ENCODE data around the gene SARNP.
"Not testable (repeated sequence)": the region's sequence is repeated elsewhere in the genome, so short reads cannot be mapped to it uniquely, and the experiment has no call there.

Gene SARNP

GRCh38 chr12:55839345-55840140, 22.0 kb upstream of the SARNP start:
- no peak for DNase-seq (ENCODE audit: low read depth in 2 of 3, low spot score in 1 of 3)

DNA sequence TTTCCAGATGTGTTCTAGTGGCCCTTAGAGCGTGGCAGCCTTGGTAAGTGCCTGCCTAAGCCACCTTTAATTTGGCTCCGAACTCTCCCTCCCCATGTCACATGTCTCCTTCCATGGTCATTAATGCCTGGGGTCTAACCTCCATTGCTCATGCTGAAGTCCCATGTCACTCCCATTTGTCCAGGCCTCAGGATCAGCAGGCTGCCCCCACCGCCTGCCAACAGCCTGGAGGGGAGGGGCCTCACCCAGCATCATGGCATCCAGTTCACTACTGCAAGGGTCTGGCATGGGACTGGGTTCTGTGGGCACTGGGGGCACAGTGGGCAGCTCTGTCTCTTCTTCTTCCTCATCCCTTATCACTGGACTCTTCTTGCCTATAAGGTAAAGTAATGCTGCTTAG, 20.8 kb upstream of the SARNP start:
- no peak for DNase-seq (ENCODE audit: low read depth in 2 of 3, low spot score in 1 of 3)

GRCh38 chr12:55834400-55834799, 16.9 kb upstream of the SARNP start:
- not testable (repeated sequence) for DNase-seq (ENCODE audit: low read depth in 2 of 3, low spot score in 1 of 3)

- no peak for DNase-seq (ENCODE audit: low read depth in 2 of 3, low spot score in 1 of 3)
Observed at GRCh38 chr12:55833056-55833455, 15.5 kb upstream of the SARNP start.

GRCh38 chr12:55831447-55831815, 13.9 kb upstream of the SARNP start:
- no peak for DNase-seq (ENCODE audit: low read depth in 2 of 3, low spot score in 1 of 3)

DNA sequence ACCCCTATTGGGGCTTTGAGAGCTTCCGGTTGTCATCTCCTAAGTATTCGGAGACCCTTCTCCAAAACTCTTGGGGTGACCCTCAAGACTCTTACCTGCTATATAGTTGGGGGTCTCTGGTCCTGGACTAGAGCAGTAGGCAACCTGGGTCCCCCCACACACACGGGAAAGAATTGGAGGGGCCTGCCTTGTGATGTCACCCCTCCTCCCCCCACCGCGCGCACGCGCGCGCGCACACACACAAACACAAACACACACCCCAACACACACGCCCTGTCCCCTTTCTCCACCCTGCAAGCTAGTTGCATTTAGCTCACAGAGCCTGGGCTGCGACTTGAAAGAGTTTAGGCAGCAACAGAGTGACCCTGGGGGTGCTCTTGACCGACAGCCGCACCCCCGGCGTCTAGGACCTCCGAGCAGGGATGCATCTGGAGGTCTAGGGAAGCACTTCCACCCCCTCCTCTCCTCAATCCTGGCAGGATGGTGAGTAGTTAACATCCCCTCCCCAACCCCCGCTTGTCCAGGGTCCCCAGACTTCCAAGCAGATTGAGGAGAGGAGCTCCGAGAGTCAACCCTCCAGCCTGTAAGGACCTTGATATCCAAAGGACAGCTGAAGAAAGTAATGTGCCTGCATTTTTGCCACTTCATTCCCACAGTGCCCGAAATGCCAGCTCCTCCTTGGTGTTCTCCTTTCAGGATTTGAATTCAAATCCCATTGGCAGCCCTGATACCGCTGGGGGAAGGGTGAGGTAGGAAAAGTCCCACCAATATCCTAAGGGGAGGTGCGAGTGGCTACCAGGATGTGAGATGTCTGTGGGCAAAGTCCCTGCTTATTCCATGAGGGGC, 13.3 kb upstream of the SARNP start:
- DNase-seq (ENCODE audit: low read depth in 2 of 3, low spot score in 1 of 3) = no peak

DNA sequence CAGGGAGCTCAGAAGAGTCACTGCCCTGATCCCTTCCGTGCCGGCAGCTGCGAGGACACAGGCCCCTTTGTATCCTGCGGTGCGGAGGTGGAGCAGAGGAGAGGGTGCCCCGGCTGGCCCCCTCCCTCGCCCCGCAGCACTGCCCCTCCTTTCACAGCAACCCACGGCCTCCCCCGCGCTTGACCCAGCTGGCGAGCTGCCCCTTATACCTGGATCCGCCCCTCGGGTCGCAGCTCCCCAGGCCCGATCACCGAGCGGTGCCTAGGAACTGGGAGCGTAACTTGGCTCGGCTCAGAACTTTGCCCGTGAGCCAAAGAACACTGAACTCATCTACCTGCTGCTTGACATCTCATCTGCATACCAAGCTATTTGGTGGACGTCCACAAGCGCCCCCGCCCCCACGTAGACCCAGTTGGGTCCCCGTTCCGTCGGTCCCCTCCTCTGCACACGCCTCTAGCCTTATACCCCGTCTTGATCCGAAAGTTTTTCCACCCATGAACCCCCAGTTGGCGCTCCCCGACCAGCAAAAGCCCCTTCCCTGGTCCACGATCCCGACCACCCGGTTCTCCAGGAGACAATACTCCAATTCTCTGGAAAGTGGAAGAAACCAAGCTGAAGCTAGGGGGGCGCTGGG, 12.6 kb upstream of the SARNP start:
- peak in 1 of 3 donors; percentile 25 for DNase-seq (ENCODE audit: low read depth in 2 of 3, low spot score in 1 of 3)

DNA sequence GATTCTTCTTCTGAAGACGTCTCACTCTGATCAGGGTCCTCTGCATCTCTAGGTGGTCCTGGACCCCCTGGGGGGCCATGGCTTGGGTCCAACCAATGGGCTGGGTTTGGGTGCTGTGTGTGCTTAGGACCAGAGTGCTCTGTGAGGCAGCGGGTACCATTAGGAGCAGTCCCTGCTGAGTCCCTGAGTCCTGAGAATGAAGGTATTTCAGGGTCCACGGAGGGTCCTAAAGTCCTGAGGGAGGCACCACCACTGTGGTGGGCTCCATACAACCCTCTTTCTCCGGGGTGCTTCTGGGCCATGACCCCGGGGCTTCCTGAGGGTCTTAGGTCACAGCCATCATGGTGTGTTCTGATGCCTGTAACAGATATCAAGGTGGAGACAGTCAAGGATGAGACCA, 10.8 kb upstream of the SARNP start:
- no peak for DNase-seq (ENCODE audit: low read depth in 2 of 3, low spot score in 1 of 3)

DNA sequence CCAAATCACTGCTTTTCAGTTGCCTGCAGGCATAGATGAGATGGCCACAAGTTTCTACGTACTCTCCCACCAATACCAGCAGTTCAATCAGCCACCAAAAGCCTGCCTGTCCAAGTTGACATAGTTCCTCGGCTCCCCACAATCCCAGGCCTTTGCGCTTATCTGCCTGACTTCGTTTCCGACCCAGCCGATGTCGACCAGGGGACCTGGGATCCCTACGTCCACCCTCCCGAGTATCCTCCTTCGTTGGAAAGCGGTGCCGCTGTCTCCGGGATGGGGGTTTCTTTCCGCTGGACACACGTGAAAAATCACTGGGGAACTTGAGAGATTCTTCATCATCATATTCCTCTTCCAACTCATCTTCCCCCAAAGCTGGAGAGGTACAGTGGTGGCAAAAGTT, 10.3 kb upstream of the SARNP start:
- no peak for DNase-seq (ENCODE audit: low read depth in 2 of 3, low spot score in 1 of 3)

- DNase-seq (ENCODE audit: low read depth in 2 of 3, low spot score in 1 of 3) = no peak
Observed at GRCh38 chr12:55824726-55825125, 7.2 kb upstream of the SARNP start.

DNA sequence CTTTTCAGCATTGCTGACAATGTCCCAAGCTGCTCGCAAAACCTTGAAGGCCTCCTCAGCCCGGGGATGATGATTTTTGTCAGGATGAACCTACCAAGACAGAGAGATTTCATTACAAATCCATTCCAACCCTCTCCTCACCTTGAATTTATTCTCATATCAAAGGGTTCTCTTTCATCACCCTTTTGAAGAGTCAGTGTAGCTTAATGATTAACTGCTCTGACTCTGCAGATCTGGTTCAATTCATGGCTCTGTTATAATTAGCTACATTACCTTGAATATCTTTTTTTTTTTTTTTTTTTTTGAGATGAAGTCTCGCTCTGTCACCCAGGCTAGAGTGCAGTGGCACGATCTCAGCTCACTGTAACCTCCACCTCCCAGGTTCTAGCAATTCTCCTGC, 5.9 kb upstream of the SARNP start:
- DNase-seq (ENCODE audit: low read depth in 2 of 3, low spot score in 1 of 3) = no peak

DNA sequence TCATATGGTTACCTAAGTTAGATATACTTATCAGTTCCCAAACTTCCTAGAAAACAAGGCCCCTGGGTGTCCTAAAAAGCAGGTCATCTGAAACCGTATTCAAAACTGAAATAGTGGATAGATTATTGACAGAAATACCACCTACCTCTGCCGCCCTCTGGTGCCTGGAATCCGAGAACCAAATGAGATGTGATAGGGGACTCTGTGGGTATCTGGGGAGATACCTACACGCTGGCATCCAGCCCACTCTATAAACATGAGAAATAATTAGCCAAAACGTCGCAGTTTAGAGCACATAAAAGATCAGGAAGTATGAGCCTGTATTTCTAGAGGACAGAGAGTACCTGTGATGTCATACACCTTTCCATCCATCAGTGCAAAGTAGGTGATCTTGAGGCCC, 4.7 kb upstream of the SARNP start:
- no peak for DNase-seq (ENCODE audit: low read depth in 2 of 3, low spot score in 1 of 3)

DNA sequence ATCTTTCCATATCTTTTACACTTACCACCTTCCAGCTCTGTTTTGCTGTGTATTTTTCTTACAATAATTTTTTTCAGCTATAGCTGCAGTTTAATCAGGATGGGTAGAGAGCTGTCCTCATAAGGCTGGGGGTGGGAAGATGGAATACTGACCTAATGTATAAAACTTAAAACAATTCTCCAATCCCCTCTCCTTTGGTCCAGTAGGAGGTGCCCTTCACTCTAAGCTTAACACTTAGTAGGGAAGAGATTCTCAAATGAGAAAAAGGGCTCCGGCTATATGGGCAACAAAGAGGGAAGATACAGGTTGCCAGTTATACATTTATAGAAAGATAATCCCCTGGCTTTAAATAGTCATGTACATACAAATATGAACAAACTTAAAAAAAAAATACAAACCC, 3.2 kb upstream of the SARNP start:
- DNase-seq (ENCODE audit: low read depth in 2 of 3, low spot score in 1 of 3) = no peak

GRCh38 chr12:55818886-55819285, 1.4 kb upstream of the SARNP start:
- DNase-seq (ENCODE audit: low read depth in 2 of 3, low spot score in 1 of 3) = no peak

DNA sequence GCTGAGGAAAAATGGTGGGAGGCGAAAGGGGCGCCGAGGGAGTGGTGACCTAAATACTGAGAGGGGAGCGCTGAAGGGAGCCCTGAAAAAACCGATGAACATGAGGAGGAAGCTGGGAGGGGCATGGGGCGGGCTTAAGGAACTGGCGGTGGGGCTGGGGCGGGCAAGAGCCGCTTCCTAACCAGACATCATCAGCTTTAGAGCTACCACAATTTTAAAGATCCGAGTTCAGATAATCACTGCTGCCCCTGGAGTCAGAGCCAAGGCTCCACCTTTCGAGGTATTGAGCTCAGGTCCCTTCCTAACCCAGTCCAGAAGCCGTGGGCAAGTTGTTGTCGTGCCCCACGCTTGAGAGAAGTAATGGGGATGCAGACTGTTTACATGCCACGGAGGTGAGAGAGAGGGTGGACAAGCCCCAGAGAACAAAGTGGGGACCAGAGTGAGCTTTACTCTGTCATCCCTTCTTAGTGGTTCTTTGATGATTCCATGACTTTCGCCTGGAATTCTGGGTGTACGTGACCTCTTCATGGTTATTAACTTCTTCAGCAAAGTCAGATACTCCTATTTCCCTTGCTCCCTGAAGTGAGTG, 710 bp upstream of the SARNP start:
- DNase-seq (ENCODE audit: low read depth in 2 of 3, low spot score in 1 of 3) = no peak

- DNase-seq (ENCODE audit: low read depth in 2 of 3, low spot score in 1 of 3) = no peak
Observed at GRCh38 chr12:55816881-55817344, 611 bp downstream of the SARNP start.

- no peak for DNase-seq (ENCODE audit: low read depth in 2 of 3, low spot score in 1 of 3)
Observed at GRCh38 chr12:55815473-55815872, 2.1 kb downstream of the SARNP start.

GRCh38 chr12:55814257-55814656, 3.3 kb downstream of the SARNP start:
- no peak for DNase-seq (ENCODE audit: low read depth in 2 of 3, low spot score in 1 of 3)

DNA sequence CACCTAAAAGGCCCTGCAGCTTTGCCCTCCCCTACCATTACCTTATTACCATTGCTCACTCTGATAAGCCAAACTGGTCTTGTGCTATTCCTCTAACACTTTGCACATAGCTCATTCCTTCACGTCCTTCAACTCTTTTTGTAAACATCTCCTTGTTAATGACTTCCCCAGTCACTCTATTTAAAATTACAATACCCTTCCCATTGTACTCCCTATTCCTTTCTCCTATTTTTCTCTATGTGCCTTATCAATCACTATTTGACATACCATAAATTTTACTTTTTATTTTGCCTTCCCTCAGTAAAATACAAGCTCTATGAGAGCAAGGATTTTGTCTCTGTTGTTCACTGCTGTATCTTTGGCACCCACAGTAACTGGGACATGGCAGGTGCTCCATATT, 5.4 kb downstream of the SARNP start:
- no peak for DNase-seq (ENCODE audit: low read depth in 2 of 3, low spot score in 1 of 3)

- no peak for DNase-seq (ENCODE audit: low read depth in 2 of 3, low spot score in 1 of 3)
Observed at GRCh38 chr12:55809274-55809673, 8.2 kb downstream of the SARNP start.

- DNase-seq (ENCODE audit: low read depth in 2 of 3, low spot score in 1 of 3) = no peak
Observed at GRCh38 chr12:55806982-55807381, 10.5 kb downstream of the SARNP start.

GRCh38 chr12:55797550-55797949, 20.0 kb downstream of the SARNP start:
- no peak for DNase-seq (ENCODE audit: low read depth in 2 of 3, low spot score in 1 of 3)

All from stimulated activated CD4-positive, alpha-beta T cell treated with anti-CD3 and anti-CD28 coated beads, Interleukin-12 subunit alpha, Interleukin-12 subunit beta, amount 100 ng/mL, for 48 hours (primary cell).